ENCODE data around the gene DYNC1H1.
A peak's percentile ranks its signal among the peaks of the same experiment; 100 is the strongest.
"Not testable (repeated sequence)": the region's sequence is repeated elsewhere in the genome, so short reads cannot be mapped to it uniquely, and the experiment has no call there.

DYNC1H1 gene

GRCh38 chr14:101963656-101964296 is 597 bp upstream of the DYNC1H1 start:
- DNase-seq (ENCODE audit: low spot score): no peak

DNA sequence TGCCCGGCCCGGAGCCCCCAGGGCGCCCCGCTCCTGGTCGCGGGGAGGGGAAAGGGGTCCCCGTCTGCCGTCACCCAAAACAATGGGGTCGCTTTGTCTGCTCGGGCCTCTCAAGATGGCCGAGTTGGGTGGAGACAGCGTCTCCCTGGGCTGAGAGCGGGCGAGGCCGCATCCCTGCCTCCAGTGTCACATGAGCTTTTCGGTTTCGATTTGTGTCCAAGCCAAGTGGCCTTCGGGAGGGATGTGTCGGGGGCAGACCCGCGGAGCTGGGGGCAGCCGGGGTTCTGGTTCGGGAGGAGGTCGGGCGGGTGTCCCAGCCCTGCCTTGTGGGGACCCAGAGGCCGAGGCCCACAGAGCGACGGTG is 790 bp downstream of the DYNC1H1 start:
- peak; percentile 69 for DNase-seq (ENCODE audit: low spot score)

GRCh38 chr14:101965770-101966722 is 1.7 kb downstream of the DYNC1H1 start:
- peak; percentile 56 for DNase-seq (ENCODE audit: low spot score)

DNA sequence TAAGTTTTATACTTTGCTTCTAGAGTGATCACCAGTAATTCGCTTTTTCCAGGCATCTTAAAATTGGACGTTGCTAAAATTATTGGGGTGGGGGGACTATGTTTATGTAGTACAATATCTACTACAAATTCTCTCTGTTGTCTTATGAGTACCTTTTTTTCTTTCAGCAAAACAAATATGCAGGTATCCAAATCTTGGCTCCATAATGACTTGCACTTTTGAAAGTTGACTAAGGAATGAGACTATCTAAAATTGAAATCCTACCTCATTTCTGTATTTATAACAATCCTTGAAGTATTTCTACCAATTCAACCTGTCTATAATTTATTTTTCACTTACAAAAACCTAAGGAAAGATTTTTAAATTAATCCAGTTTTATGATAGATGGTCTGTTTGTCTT is 2.4 kb downstream of the DYNC1H1 start:
- DNase-seq (ENCODE audit: low spot score): no peak

DNA sequence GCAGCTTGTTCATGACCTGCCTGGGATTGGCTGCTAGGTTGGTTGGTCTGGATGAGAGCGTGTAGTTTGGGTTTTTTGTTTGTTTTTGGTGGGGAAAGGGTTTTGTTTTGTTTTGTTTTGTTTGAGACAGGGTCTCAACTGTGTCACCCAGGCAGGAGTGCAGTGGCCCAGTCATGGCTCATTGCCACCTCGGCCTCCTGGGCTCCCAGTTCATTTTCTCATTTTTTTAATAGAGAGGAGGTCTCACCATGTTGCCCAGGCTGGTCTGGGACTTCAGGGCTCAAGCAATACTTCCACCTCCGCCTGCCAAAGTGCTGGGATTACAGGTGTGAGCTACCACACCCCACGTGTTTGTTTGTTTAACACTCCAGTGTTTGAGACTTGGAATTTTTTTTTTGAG is 3.8 kb downstream of the DYNC1H1 start:
- no peak for DNase-seq (ENCODE audit: low spot score)

GRCh38 chr14:101969481-101969880 is 5.1 kb downstream of the DYNC1H1 start:
- peak; percentile 84 for DNase-seq (ENCODE audit: low spot score)

- DNase-seq (ENCODE audit: low spot score): no peak
Measured at GRCh38 chr14:101970830-101971400, 6.5 kb downstream of the DYNC1H1 start.

- DNase-seq (ENCODE audit: low spot score): not testable (repeated sequence)
Measured at GRCh38 chr14:101971458-101971857, 7.1 kb downstream of the DYNC1H1 start.

DNA sequence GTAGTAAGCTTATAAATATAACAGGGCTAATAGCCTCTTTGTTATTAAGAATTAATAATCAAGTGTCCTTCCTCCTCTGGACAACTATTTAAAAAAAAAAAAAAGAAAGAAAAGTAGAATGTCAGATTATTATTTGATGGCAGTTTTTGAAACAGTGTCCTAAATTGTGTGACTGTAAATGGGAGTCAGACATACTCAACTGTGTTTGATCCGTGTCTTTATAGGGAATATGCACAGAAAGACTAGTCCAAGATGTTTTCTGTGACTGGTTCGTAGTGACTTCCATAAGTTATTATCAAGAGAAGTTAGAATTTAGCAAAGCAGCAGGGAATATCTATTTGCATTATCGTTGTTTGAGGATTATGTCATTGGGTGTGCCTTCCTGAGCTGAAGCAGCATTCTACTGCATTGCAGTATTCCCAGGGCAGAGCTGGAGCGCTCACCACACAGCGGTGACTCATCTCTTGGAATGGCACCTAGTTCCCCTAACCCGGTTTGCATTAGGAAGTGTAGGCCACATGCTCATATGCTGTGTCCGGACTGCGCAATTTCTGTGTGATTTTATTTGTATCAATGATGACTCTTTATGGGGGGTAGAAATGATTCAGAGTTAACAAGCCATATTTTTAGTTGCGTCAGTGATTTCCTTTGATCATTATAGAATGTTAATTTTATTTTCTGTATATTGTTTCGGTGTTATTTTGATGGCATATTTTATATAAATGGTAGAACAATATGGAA is 7.9 kb downstream of the DYNC1H1 start:
- no peak for DNase-seq (ENCODE audit: low spot score)

DNA sequence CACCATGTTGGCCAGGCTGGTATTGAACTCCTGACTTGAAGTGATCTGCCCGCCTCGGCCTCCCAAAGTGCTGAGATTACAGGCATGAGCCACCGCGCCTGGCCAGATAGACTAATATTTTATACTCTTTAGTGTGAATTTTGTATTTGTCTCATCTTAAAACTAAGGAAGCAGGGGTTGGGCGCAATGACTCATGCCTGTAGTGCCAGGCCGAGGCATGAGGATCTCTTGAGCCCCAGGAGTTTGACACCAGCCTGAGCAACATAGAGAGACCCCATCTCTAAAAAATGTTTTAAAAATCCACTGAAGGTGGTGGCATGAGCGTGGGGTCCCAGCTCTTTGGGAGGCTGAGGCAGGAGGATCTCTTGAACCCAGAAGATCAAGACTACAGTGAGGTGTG is 9.0 kb downstream of the DYNC1H1 start:
- no peak for DNase-seq (ENCODE audit: low spot score)

GRCh38 chr14:101975231-101975630 is 10.9 kb downstream of the DYNC1H1 start:
- DNase-seq (ENCODE audit: low spot score): no peak

GRCh38 chr14:101977311-101978071 is 13.1 kb downstream of the DYNC1H1 start:
- DNase-seq (ENCODE audit: low spot score): no peak

DNA sequence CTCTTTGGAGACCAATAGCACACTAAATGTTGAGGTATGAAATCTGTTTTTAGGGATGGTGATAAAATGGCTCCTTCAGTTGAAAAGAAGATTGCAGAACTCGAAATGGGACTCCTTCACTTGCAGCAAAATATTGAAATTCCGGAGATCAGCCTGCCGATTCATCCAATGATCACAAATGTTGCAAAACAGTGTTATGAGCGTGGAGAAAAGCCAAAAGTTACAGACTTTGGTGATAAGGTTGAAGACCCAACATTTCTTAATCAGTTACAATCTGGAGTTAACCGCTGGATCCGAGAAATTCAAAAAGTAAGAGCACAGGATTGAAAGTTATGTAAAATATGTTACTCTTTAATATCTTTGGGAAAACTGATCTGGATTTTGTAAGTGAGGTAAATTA is 15.3 kb downstream of the DYNC1H1 start:
- no peak for DNase-seq (ENCODE audit: low spot score)

- no peak for DNase-seq (ENCODE audit: low spot score)
Measured at GRCh38 chr14:101980251-101980650, 15.9 kb downstream of the DYNC1H1 start.

- DNase-seq (ENCODE audit: low spot score): peak; percentile 39
Measured at GRCh38 chr14:101980700-101981099, 16.3 kb downstream of the DYNC1H1 start.

GRCh38 chr14:101982621-101983020 is 18.2 kb downstream of the DYNC1H1 start:
- no peak for DNase-seq (ENCODE audit: low spot score)

DNA sequence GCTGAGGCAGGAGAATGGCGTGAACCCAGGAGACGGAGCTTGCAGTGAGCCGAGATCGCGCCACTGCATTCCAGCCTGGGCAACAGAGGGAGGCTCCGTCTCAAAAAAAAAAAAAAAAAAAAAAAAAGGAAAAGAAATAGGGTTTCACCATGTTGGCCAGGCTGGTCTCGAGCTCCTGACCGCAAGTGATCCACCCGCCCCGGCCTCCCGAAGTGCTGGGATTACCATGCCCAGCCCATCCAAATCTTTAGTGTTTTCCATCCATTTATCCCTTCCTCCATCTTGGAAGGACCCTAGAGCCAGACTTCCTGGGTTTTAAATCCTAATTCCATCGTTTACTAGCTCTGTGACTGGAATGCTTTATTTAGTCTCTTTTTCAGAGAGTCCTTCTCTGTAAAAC is 20.5 kb downstream of the DYNC1H1 start:
- DNase-seq (ENCODE audit: low spot score): not testable (repeated sequence)

GRCh38 chr14:101985957-101986356 is 21.6 kb downstream of the DYNC1H1 start:
- no peak for DNase-seq (ENCODE audit: low spot score)

DNA sequence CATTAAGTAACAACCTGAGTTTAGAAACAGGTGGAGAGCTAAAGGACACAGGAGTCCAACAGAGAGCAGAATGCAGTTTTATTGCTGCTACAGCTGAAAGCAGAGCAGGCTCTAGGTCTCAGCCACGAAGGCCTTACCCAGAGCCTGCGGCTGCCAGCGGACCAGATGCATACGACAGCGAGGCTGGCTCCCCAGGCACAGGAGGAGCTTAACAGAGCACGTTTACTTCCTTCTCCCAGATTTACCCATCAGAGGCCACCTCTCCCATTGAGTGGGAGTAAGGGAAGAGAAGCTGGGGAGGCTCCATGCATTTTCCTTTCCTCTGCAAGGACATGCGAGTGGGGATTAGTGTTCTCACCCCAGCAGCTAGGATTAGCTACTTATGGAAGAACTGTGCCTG is 22.6 kb downstream of the DYNC1H1 start:
- no peak for DNase-seq (ENCODE audit: low spot score)

GRCh38 chr14:101988377-101988776 is 24.0 kb downstream of the DYNC1H1 start:
- no peak for DNase-seq (ENCODE audit: low spot score)

GRCh38 chr14:101991352-101991751 is 27.0 kb downstream of the DYNC1H1 start:
- DNase-seq (ENCODE audit: low spot score): no peak

GRCh38 chr14:101992708-101993107 is 28.3 kb downstream of the DYNC1H1 start:
- DNase-seq (ENCODE audit: low spot score): peak; percentile 52
